Esophagus squamous epithelium (tissue), 5 donors: ENCODE measurements around the gene HERC2. TPM values are rescaled to one million over a fixed set of nuclear protein-coding genes. Genes with fewer than 3 reads are reported as not detected.

Experiments used
- DNase-seq: peaks from one replicate; lab custom pipeline; 2025; lab: John Stamatoyannopoulos, UW
- H3K27ac ChIP-seq, 4 donors: fragments of 200-600 bp; sonication (generic); one replicate each; pipeline ENCODE4 v1.5.1; 2016 to 2019; ENCODE audit warnings: mild to moderate bottlenecking in 1 of 4
- H3K27me3 ChIP-seq, 4 donors: fragments of 200-600 bp; sonication (generic); 1 replicate in 3 of 4; 2 replicates in 1 of 4; pipeline versions ENCODE4 v1.5.1 to v1.6.0; 2017 to 2021; ENCODE audit warnings: antibody characterized with exemption in 1 of 4
- H3K36me3 ChIP-seq, 3 donors: fragments of 200-600 bp; sonication (generic); one replicate each; pipeline ENCODE4 v1.5.1; 2016 to 2019
- H3K4me1 ChIP-seq, 3 donors: fragments of 200-600 bp; sonication (generic); one replicate each; pipeline ENCODE4 v1.5.1; 2017 to 2019
- H3K4me3 ChIP-seq, 4 donors: fragments of 200-600 bp; sonication (generic); 1 replicate in 3 of 4; 2 replicates in 1 of 4; pipeline ENCODE4 v1.5.1; 2016 to 2019; ENCODE audit warnings: mild to moderate bottlenecking in 2 of 4, moderate library complexity in 1 of 4
- H3K9me3 ChIP-seq, 3 donors: fragments of 200-600 bp; sonication (generic); one replicate each; pipeline ENCODE4 v1.5.1; 2016 to 2019
- POLR2A ChIP-seq, 4 donors: fragments of 450-650 bp; IDR thresholded peaks; one replicate each; pipeline ENCODE4 v1.6.1; 2017; ENCODE audit warnings: antibody characterized with exemption in 4 of 4, mild to moderate bottlenecking in 4 of 4, moderate library complexity in 3 of 4
- WGBS, 2 donors: methylation state at CpG; one replicate each; pipeline ENCODE4 v1.1.5; 2018; 5-methylcytosine and 5-hydroxymethylcytosine counted together
- intact Hi-C: fragments of 100-400 bp; cut with DNase I; formaldehyde crosslinking; loops from one replicate; pipeline ENCODE4 v1.15.0; 2022
- small RNA-seq, 4 donors: library from RNA; depleted of rRNA; stranded (forward); fragments of <200 nt; gene quantifications; one replicate each; pipeline ENCODE3, GENCODE V24; 2016
- total RNA-seq, 4 donors: library from RNA; depleted of rRNA; stranded (reverse); fragments of >200 nt; gene quantifications; one replicate each; pipeline ENCODE4 v1.1.0, GENCODE V29; 2016
- TF ChIP-seq, protein P1 (sequence below), 6 experiments: fragments of 450-650 bp in 4 of 6; fragments of 200-600 bp in 2 of 6; sonication (generic) in 2 of 6; IDR thresholded peaks; one replicate each; pipeline ENCODE4 v1.5.1; 2016 to 2019; ENCODE audit warnings: antibody characterized with exemption in 6 of 6, mild to moderate bottlenecking in 4 of 6, moderate library complexity in 4 of 6
- donor health status: DM: yes; HTN: yes; CAD: no.

The HERC2 gene
- total RNA-seq, 4 donors from 2014 or later: 32.2 to 45.0 (median 39.2) TPM

DNA sequence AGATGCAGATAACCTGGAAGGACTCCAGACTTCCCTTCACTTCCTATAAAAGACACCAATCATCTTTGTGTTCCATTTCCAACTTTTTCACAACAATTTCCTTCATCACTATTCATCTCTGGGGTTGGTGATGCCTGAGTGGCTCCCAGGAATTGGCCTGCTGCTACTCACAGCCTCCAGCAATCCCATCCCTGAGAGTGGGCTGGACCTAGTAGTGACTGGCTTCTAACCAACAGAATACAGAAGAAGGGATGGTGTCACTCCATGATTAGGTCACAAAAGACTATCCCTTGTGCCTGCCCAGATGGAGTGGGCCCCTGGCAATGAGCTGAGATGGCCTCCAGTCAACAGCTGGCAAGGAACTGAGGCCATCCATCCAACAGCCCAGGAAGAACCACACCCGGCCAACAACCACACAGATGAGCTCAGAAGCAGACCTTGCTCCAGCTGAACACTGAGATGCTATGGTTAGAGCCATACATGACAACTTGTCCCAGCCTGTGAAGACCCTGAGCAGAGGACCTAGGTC, 243.7 kb downstream of the HERC2 start:
- TF ChIP-seq, protein P1, sequence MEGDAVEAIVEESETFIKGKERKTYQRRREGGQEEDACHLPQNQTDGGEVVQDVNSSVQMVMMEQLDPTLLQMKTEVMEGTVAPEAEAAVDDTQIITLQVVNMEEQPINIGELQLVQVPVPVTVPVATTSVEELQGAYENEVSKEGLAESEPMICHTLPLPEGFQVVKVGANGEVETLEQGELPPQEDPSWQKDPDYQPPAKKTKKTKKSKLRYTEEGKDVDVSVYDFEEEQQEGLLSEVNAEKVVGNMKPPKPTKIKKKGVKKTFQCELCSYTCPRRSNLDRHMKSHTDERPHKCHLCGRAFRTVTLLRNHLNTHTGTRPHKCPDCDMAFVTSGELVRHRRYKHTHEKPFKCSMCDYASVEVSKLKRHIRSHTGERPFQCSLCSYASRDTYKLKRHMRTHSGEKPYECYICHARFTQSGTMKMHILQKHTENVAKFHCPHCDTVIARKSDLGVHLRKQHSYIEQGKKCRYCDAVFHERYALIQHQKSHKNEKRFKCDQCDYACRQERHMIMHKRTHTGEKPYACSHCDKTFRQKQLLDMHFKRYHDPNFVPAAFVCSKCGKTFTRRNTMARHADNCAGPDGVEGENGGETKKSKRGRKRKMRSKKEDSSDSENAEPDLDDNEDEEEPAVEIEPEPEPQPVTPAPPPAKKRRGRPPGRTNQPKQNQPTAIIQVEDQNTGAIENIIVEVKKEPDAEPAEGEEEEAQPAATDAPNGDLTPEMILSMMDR (IDR thresholded peaks at IDR 0.05): no peak
- TF ChIP-seq POLR2A (IDR thresholded peaks at IDR 0.05): no peak
- intact Hi-C loops: no loop called here
- Histone ChIP-seq H3K27ac (no peak overlapping the region), H3K9me3 (no peaks in the 10 kb centered on the region), H3K27me3 (no peaks in the 10 kb centered on the region), H3K36me3 (no peaks in the 10 kb centered on the region), H3K4me3 (no peak overlapping the region), H3K4me1 (no peaks in the 10 kb centered on the region)
- DNase-seq: no peak
- 60% methylated on average over 1 of the region's 1 CpG; no CpG with 5 or more reads in 1 of the 2 donors for WGBS, 2 donors

- H3K36me3 ChIP-seq: no peaks in the 10 kb centered on the region
- 22 to 31% methylated on average over 1 of the region's 1 CpG for WGBS, 2 donors
- intact Hi-C loops: no loop called here
- TF ChIP-seq, protein P1 (IDR thresholded peaks at IDR 0.05): no peak
- no peaks in the 10 kb centered on the region for H3K27me3 ChIP-seq
- no peaks in the 10 kb centered on the region for H3K9me3 ChIP-seq
- H3K4me3 ChIP-seq: no peak overlapping the region
- no peak overlapping the region for H3K27ac ChIP-seq
- no peaks in the 10 kb centered on the region for H3K4me1 ChIP-seq
- no peak for DNase-seq
Measured at GRCh38 chr15:28075573-28075972, 246.4 kb downstream of the HERC2 start.

- intact Hi-C loops: no loop called here
- Histone ChIP-seq H3K9me3 (peaks cover 0 to 2% (median 0%) of the 10 kb centered on the region in 3 donors), H3K27ac (no peak overlapping the region), H3K36me3 (no peaks in the 10 kb centered on the region), H3K27me3 (no peaks in the 10 kb centered on the region), H3K4me3 (no peak overlapping the region), H3K4me1 (no peaks in the 10 kb centered on the region)
- DNase-seq: no peak
- 53 to 56% methylated on average over 1 of the region's 1 CpG for WGBS, 2 donors
- TF ChIP-seq, protein P1 (IDR thresholded peaks at IDR 0.05): no peak
- no peak for TF ChIP-seq POLR2A (IDR thresholded peaks at IDR 0.05)
Measured at GRCh38 chr15:28068930-28069329, 253.0 kb downstream of the HERC2 start.

GRCh38 chr15:28066231-28066630, 255.7 kb downstream of the HERC2 start:
- Histone ChIP-seq H3K27me3 (no peaks in the 10 kb centered on the region), H3K4me1 (no peaks in the 10 kb centered on the region), H3K36me3 (no peaks in the 10 kb centered on the region), H3K27ac (no peak overlapping the region), H3K4me3 (no peak overlapping the region), H3K9me3 (peaks cover 0 to 7% (median 0%) of the 10 kb centered on the region in 3 donors)
- 52 to 64% methylated on average over 3 of the region's 3 CpGs for WGBS, 2 donors
- no peak for TF ChIP-seq POLR2A (IDR thresholded peaks at IDR 0.05)
- TF ChIP-seq, protein P1 (IDR thresholded peaks at IDR 0.05): no peak
- no peak for DNase-seq
- intact Hi-C loops: no loop called here

Small RNAs within 50 kb of the gene (small RNA-seq; reads per million reads assigned to genes)
- gene AC091304.5: 0 reads per million in 4 donors

Other genes with a start within 250 kb of the HERC2 start
- 1 to 10 TPM; 1.7 to 5.5 (median 4.6) TPM for gene OCA2, start 222.9 kb downstream of the HERC2 start, total RNA-seq
- gene GOLGA6L24, start 35.9 kb upstream of the HERC2 start, total RNA-seq: not detected
- gene GOLGA8F, start 56.5 kb upstream of the HERC2 start, total RNA-seq: not detected
- not detected for gene GOLGA8G, start 210.8 kb upstream of the HERC2 start, total RNA-seq
- not detected for gene GOLGA6L25, start 231.4 kb upstream of the HERC2 start, total RNA-seq